ENCODE results near the gene DOCK4.

DOCK4 gene

GRCh38 chr7:111883241-111883640 lies 323.0 kb downstream of the DOCK4 start:
- no peak for DNase-seq

DNA sequence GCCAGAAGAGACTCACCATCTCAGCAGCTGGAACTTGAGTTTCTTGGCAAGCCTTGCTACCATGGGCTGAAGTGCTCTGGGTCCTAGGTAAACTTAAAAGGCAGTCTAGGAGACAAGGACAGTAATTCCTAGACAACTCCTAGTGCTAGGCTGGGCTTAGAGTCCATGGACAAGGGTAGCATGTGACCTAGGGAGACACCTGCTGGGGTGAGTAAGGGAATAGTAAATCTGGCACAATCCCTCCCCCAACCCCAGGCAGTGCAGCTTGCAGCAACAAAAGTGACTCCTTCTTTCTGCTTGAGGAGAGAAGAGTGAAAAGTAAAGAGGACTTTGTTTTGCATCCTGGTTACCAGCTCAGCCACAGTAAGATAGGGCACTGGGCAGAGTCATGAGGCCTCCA lies 327.4 kb downstream of the DOCK4 start:
- no peak for DNase-seq

DNA sequence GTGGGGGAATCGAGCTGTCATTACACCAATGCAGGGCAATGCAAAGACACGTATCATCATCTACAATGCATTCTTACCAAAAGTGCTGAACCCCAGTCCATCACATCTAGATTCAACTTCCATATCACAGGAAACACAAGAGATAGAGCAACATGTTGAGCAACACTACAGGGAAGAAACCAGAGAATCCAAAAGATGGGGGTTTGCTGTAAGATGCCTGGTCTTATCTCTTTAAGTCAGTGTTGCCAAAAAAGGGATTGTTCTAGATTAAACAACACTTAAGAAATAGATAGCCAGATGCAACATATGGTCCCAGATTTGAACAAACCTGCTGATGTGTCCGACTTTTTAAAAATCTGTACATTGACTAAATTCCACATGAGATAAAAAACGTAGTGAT lies 328.3 kb downstream of the DOCK4 start:
- no peak for DNase-seq

GRCh38 chr7:111873963-111874690 lies 332.1 kb downstream of the DOCK4 start:
- no peak for DNase-seq

DNA sequence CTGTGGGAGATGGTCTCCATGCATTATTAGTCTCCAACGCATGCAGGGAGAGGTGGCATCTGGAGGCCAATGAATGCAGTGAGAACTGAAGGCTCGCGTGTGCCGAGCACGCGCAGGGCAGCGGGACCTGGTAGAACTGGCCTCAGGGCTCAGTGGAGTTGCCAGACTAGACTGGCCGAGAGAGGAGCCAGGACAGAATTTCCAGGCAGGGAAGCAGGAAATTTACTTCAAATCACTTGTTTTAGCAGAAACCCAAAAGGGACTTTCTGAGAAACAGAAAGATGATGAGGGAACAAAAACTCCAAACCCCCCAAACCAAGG lies 332.9 kb downstream of the DOCK4 start:
- DNase-seq: no peak

DNA sequence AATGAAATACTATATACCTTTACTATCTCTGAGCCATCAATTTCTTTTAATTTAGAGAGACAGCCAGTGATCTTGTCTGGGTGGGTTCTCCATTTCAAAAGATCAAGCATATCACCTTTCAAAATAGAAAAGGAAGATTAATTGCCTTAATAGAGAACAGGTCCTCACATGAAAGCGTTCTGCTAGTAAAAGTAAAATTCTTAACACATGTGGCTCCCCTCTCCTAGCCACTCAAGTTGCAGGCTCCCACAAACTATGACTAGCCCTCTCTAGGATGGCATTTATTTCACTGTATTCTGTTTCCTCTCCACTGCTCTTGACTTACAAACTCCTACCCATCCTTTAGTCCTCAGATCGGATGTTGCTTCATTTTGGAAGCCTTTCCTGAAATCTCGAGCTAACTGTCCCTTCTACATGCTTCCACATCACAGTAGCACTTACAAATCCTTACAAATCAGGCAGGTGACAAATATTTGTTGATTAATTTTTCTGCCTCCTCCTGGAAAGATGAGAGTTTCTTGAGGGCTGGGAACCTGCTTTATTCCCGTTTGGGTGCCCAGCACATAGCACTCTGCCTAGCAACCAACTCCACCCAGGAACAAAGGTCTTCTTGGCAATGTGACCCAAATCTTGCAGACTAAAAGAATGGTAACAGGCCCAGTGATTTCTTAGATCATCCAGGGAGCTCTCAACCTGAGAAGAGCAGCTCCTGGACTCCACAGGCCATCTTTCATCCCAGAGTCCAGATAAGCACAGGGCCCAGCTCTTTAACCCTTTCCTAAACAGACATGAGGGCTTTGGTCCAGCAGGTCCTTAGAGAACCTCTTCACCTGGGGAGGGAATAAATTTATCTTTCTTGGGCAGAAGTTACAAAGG lies 333.5 kb downstream of the DOCK4 start:
- DNase-seq: no peak

DNA sequence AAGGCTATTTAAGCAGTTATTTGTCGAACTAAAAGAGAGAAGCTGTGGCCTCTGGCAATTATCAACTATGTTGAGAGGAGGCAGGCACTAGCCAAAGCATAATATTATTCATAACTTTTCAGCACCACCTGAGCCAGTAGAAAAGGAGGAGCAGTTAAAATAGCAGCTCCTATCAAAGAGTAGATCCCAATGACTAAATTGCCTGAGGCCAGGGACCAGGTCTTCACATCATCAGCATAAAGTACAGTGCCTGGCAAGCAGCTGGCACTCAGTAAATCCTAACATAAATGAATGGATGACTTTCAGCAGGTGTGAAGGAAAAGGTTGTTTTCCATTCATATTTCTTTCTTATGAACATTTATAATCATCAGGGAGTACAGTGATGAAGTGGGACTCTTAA lies 334.9 kb downstream of the DOCK4 start:
- no peak for DNase-seq

- DNase-seq: no peak
Measured at GRCh38 chr7:111869280-111869679, 336.9 kb downstream of the DOCK4 start.

- no peak for DNase-seq
Measured at GRCh38 chr7:111867348-111867931, 338.8 kb downstream of the DOCK4 start.

DNA sequence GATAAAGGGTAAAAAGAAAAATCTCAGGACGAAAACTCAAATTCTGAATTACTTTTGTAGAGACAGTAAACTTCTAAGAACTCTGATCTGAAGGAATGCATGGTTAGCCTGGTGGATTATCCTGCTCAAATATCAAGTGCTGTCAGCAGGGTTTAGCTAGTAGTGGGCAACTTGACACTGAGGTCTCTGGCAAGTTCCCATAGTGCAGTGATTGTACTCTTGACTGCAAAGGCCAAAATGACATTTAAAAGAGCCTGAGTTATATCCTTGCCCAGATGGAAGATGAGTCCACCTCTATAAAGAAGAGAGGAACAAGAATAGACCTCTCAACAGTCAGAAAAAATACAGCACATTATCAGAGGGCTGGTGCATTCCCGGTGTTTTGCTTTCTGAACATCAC lies 339.4 kb downstream of the DOCK4 start:
- no peak for DNase-seq

GRCh38 chr7:111865430-111865829 lies 340.8 kb downstream of the DOCK4 start:
- no peak for DNase-seq

DNA sequence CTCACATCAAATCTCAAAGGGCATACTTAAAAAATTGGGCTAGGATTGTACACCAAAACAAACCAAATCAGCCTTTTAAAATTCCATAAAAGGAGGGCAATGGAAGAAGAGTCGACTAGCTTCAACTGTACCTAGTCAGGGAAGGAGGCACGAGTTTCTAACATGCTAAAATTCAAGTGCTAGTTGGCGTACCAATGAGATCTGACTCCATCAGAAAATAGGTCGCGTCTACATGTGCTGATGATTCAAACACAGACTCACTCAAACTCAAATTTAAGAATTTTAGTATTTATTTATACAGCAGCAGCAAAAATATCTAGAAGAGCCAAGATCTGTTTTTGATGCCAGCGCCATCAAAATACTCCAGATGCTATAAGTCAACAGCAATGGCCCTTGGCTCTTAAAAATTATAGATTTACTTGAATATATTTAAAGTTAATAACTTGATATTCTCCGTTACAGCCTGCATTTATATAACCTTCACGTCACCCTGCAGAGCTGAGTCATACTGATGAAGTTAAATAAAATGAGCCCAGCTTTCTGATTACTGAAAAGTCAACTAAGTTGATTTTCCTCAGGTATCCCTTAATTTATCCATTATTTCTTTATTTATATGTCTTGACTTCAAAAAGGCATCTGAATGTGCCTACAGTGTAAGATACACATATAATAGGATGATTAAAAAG lies 341.8 kb downstream of the DOCK4 start:
- DNase-seq: no peak

DNA sequence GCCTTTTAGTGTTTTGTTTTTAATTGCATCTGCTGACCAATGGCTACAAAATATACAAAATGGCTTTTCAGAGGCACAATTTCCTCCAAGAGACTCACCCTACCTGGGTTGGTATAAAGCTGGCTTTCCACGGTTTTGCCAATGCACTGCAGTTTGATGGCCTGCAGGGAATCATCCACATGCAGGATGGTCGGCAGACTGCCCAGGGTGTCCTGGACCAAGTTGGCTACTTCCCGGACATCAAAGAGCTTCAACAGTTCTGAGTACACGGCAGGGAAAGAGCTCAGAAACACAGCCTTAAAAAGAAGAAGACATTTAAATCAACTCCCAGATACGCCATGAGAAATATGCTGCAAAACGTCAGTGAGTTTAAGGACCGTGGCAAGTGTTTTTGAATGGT lies 342.9 kb downstream of the DOCK4 start:
- no peak for DNase-seq

DNA sequence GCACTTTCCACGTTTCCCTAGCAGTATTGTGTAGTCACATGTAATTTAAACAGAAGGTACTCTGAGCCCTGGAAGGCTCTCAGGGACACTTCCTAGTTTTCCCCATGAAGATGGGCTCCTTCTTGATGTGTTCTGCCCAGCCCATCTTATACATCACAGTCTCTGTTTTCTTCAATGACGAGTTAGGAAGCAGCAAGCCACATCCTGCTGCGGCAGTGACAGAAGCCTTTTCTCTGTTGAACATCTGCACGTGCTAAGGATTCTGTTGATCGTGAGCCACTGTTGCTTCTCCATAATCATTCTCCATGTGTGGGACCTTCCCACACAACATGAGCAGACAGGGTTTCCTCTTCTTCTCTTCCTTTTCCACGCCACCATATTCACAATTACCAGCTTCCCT lies 346.0 kb downstream of the DOCK4 start:
- no peak for DNase-seq

DNA sequence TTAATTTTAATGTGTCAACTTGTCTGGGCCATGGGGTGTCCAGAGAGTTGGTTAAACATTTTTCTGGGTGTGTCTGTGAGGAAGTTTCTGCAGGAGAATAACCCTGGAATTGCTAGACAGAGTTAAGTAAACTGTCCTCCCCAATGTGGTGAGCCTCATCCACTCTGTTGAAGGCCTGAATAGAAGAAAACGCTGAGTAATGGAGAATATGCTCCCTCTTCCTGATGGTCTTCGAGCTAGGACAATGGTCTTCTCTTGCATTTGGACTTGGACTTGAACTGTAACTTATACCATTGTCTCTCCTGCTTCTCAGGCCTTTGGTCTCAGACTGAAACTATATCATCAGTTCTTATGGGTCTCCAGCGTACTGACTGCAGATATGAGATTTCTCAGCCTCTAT lies 347.9 kb downstream of the DOCK4 start:
- DNase-seq: no peak

GRCh38 chr7:111855842-111856227 lies 350.4 kb downstream of the DOCK4 start:
- peak; percentile 10 for DNase-seq

GRCh38 chr7:111855161-111855841 lies 350.9 kb downstream of the DOCK4 start:
- DNase-seq: peak; percentile 23

- DNase-seq: no peak
Measured at GRCh38 chr7:111853201-111853990, 352.8 kb downstream of the DOCK4 start.

- no peak for DNase-seq
Measured at GRCh38 chr7:111852081-111852480, 354.1 kb downstream of the DOCK4 start.

DNA sequence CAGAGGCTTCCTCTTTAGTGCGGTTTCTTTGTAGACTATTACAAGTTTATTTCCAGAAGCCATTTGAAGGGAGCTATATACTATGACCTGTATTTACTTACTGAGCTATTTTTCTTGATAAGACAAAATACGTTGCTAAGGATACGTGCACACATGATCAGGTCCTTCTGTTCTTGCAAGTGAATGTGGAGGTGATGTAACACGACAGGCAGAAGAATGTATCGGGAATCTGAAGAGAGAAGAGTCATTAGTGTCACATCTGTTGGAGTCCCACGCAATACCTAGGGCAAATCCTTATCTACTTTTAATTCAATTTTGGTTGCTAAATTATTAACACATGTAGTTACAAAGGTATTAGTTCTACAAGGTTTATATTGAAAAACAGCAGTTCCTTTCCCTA lies 359.3 kb downstream of the DOCK4 start:
- DNase-seq: no peak

DNA sequence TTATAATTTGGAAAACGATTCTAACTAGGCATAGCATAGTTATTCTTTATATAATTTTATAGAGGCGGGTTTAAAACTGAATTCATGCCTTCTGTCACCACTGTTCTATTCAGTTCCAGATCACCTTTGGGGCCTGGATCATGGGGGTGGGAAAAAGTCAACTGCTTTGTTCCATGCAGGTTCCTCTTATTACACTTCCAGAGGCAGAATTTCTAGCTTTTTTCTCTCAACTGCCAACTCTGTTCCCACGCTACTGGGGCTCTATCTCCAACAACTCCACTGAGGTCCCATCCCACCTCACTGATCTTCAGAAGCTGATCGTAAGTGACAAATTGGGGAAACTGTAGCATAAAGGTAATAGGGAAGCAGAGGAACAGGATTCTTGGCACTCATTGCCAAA lies 360.3 kb downstream of the DOCK4 start:
- DNase-seq: no peak

Measured in NCI-H1092 treated with DMSO at 0.1 percent for 48 hours (cell line).